Neural progenitor cell (in vitro differentiated cells): ENCODE data around the gene SKP2. TPM values are rescaled to one million over a fixed set of nuclear protein-coding genes. Genes with fewer than 3 reads are reported as not detected.

Source experiments
- DNase-seq: peaks from one replicate; pipeline ENCODE4 v3.0.0-alpha.2; 2016; ENCODE audit warnings: low spot score
- H2AFZ ChIP-seq: fragments of 200-600 bp; sonication (generic); replicated peaks from 2 replicates; pipeline ENCODE4 v1.6.1; 2016; ENCODE audit warnings: antibody characterized with exemption
- H3F3A ChIP-seq: fragments of 200-600 bp; sonication (generic); 2 replicates; pipeline ENCODE4 v1.6.1; 2016; ENCODE audit warnings: antibody characterized with exemption, low read depth
- H3K27ac ChIP-seq: fragments of 200-600 bp; sonication (generic); 2 replicates; pipeline ENCODE4 v1.5.1; 2016; ENCODE audit warnings: mild to moderate bottlenecking
- H3K27me3 ChIP-seq: fragments of 200-600 bp; sonication (generic); 2 replicates; pipeline ENCODE4 v1.6.1; 2016; ENCODE audit warnings: mild to moderate bottlenecking, moderate library complexity
- H3K36me3 ChIP-seq: fragments of 200-600 bp; sonication (generic); 2 replicates; pipeline ENCODE4 v1.5.1; 2016
- H3K4me1 ChIP-seq: fragments of 200-600 bp; sonication (generic); 2 replicates; pipeline ENCODE4 v1.6.1; 2016; ENCODE audit warnings: mixed run types
- H3K4me2 ChIP-seq: fragments of 200-600 bp; sonication (generic); 2 replicates; pipeline ENCODE4 v1.6.1; 2016
- H3K4me3 ChIP-seq: fragments of 200-600 bp; sonication (generic); 2 replicates; pipeline ENCODE4 v1.5.1; 2016
- H3K79me2 ChIP-seq: fragments of 200-600 bp; sonication (generic); 2 replicates; pipeline ENCODE4 v1.6.1; 2016; ENCODE audit warnings: low read depth
- H3K9ac ChIP-seq: fragments of 200-600 bp; sonication (generic); 2 replicates; pipeline ENCODE4 v1.6.1; 2016
- H3K9me3 ChIP-seq: fragments of 200-600 bp; sonication (generic); 2 replicates; pipeline ENCODE4 v1.5.1; 2016; ENCODE audit warnings: low read depth
- H4K20me1 ChIP-seq: fragments of 200-600 bp; sonication (generic); 2 replicates; pipeline ENCODE4 v1.6.1; 2016; ENCODE audit warnings: low read depth
- H3K27ac Mint-ChIP-seq: 3 replicates; pipeline ENCODE4 v1.8.0; 2021; ENCODE audit warnings: mixed read lengths
- H3K27me3 Mint-ChIP-seq: 2 replicates; pipeline ENCODE4 v1.8.0; 2022; ENCODE audit warnings: low read depth, mild to moderate bottlenecking, inconsistent platforms, moderate library complexity, mixed read lengths; ENCODE audit not compliant: insufficient read depth
- H3K36me3 Mint-ChIP-seq: 3 replicates; pipeline ENCODE4 v1.8.0; 2021; ENCODE audit warnings: mixed read lengths
- H3K4me1 Mint-ChIP-seq: 3 replicates; pipeline ENCODE4 v1.8.0; 2021; ENCODE audit warnings: mixed read lengths
- H3K4me3 Mint-ChIP-seq: 3 replicates; pipeline ENCODE4 v1.8.0; 2021; ENCODE audit warnings: mild to moderate bottlenecking, moderate library complexity, mixed read lengths
- H3K9me3 Mint-ChIP-seq: 3 replicates; pipeline ENCODE4 v1.8.0; 2020; ENCODE audit warnings: mixed read lengths
- EZH2 ChIP-seq: fragments of 200-600 bp; sonication (generic); IDR thresholded peaks from 2 replicates; pipeline ENCODE4 v1.6.1; 2017; ENCODE audit warnings: antibody characterized with exemption, mild to moderate bottlenecking, moderate library complexity
- EZH2phosphoT487 ChIP-seq: fragments of 200-600 bp; sonication (generic); IDR thresholded peaks from 2 replicates; pipeline ENCODE4 v1.6.1; 2017; ENCODE audit warnings: antibody characterized with exemption
- total RNA-seq: library from RNA; depleted of rRNA; stranded (reverse); fragments of >200 nt; gene quantifications from 2 replicates; pipeline ENCODE4 v1.2.3, GENCODE V29; 2015; ENCODE audit warnings: low replicate concordance
- TF ChIP-seq, protein P1 (sequence below): fragments of 200-600 bp; sonication (generic); IDR thresholded peaks from 2 replicates; pipeline ENCODE4 v1.5.1; 2017; ENCODE audit warnings: antibody characterized with exemption, mild to moderate bottlenecking

SKP2 gene
- total RNA-seq, 1 donor from 2014 or later, result 93.4 TPM

DNA sequence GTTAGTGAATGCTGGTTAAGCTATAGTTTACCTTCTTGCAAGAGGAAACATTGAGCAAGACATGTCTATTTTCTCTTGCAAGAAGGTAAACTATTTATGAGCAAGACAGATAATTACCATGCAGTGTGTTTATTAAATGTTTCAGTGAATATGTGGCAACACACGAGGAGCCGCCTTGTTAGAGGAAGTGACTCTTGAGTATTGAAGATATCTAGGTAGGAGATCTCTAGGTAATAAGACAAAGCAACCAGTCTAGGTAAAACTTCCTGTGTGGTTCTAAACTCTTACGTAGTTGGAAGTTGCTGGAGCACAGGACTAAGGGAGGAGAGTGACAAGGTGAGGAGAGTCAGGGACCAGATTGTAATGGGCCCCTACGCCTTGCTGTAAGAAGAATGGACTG lies 16.8 kb downstream of the SKP2 start:
- peaks cover 27% of the 10 kb centered on the region for H3K79me2 ChIP-seq
- no peak overlapping the region for H3K4me2 ChIP-seq
- H3K27ac Mint-ChIP-seq, result no peak overlapping the region
- no peaks in the 10 kb centered on the region for H3K27me3 Mint-ChIP-seq
- H3K9ac ChIP-seq, result no peak overlapping the region
- H3K36me3 ChIP-seq, result peaks cover 23% of the 10 kb centered on the region
- no peak overlapping the region for H2AFZ ChIP-seq
- H3K4me1 ChIP-seq, result no peaks in the 10 kb centered on the region
- no peak overlapping the region for H3K4me3 ChIP-seq
- no peaks in the 10 kb centered on the region for H3K4me1 Mint-ChIP-seq
- no peaks in the 10 kb centered on the region for H3K9me3 ChIP-seq
- H3K27me3 ChIP-seq, result no peaks in the 10 kb centered on the region
- no peak overlapping the region for H3K27ac ChIP-seq
- TF ChIP-seq, protein P1, sequence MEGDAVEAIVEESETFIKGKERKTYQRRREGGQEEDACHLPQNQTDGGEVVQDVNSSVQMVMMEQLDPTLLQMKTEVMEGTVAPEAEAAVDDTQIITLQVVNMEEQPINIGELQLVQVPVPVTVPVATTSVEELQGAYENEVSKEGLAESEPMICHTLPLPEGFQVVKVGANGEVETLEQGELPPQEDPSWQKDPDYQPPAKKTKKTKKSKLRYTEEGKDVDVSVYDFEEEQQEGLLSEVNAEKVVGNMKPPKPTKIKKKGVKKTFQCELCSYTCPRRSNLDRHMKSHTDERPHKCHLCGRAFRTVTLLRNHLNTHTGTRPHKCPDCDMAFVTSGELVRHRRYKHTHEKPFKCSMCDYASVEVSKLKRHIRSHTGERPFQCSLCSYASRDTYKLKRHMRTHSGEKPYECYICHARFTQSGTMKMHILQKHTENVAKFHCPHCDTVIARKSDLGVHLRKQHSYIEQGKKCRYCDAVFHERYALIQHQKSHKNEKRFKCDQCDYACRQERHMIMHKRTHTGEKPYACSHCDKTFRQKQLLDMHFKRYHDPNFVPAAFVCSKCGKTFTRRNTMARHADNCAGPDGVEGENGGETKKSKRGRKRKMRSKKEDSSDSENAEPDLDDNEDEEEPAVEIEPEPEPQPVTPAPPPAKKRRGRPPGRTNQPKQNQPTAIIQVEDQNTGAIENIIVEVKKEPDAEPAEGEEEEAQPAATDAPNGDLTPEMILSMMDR, result no peak
- TF ChIP-seq EZH2phosphoT487, result no peak
- TF ChIP-seq EZH2, result no peak
- H3K9me3 Mint-ChIP-seq, result no peaks in the 10 kb centered on the region
- peaks cover 5% of the 10 kb centered on the region for H4K20me1 ChIP-seq
- DNase-seq, result no peak
- H3K36me3 Mint-ChIP-seq, result peaks cover 24% of the 10 kb centered on the region
- H3F3A ChIP-seq, result no peaks in the 10 kb centered on the region
- H3K4me3 Mint-ChIP-seq, result no peak overlapping the region

GRCh38 chr5:36170832-36171424 lies 19.0 kb downstream of the SKP2 start:
- Histone ChIP-seq H4K20me1 (peaks cover 5% of the 10 kb centered on the region), H3K27me3 (no peaks in the 10 kb centered on the region), H3K9ac (no peak overlapping the region), H3K4me2 (no peak overlapping the region), H3K79me2 (peaks cover 8% of the 10 kb centered on the region), H3K4me3 (no peak overlapping the region), H3F3A (no peaks in the 10 kb centered on the region), H3K36me3 (peaks cover 23% of the 10 kb centered on the region), H3K9me3 (no peaks in the 10 kb centered on the region), H3K4me1 (no peaks in the 10 kb centered on the region), H3K27ac (no peak overlapping the region), H2AFZ (no peak overlapping the region)
- no peak overlapping the region for H3K4me3 Mint-ChIP-seq
- H3K9me3 Mint-ChIP-seq, result no peaks in the 10 kb centered on the region
- H3K27me3 Mint-ChIP-seq, result no peaks in the 10 kb centered on the region
- H3K27ac Mint-ChIP-seq, result no peak overlapping the region
- H3K4me1 Mint-ChIP-seq, result no peaks in the 10 kb centered on the region
- TF ChIP-seq, protein P1, result no peak
- TF ChIP-seq EZH2, result no peak
- TF ChIP-seq EZH2phosphoT487, result no peak
- DNase-seq, result no peak
- peaks cover 28% of the 10 kb centered on the region for H3K36me3 Mint-ChIP-seq

DNA sequence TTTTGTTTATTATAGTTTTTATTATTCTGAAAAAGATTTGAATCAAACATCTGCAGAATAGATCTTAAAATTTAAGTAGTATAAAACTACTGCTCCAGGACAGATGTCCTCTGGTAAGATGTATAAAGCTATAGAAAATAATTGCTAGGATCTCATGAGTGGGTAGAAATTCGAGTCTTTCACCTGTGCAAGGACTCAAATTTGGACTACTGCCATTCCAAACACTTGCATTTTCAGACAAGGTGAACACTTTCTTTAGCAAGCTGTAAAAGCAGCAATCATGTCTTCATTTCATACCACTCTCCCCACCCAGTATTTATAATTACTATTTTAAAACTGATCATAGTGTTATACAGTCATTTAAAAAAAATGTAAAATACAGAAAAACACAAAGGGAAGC lies 20.7 kb downstream of the SKP2 start:
- H3K9ac ChIP-seq, result no peak overlapping the region
- no peak overlapping the region for H3K4me2 ChIP-seq
- Mint-ChIP-seq H3K4me3 (no peak overlapping the region), H3K27me3 (no peaks in the 10 kb centered on the region), H3K9me3 (no peaks in the 10 kb centered on the region), H3K27ac (no peak overlapping the region), H3K36me3 (peaks cover 23% of the 10 kb centered on the region), H3K4me1 (no peaks in the 10 kb centered on the region)
- H3K27ac ChIP-seq, result no peak overlapping the region
- peaks cover 13% of the 10 kb centered on the region for H3K4me1 ChIP-seq
- H2AFZ ChIP-seq, result no peak overlapping the region
- no peak for DNase-seq
- H3K9me3 ChIP-seq, result no peaks in the 10 kb centered on the region
- H3K36me3 ChIP-seq, result peaks cover 34% of the 10 kb centered on the region
- peaks cover 5% of the 10 kb centered on the region for H4K20me1 ChIP-seq
- no peak for TF ChIP-seq EZH2
- no peak for TF ChIP-seq EZH2phosphoT487
- TF ChIP-seq, protein P1, result no peak
- H3K4me3 ChIP-seq, result no peak overlapping the region
- no peaks in the 10 kb centered on the region for H3K27me3 ChIP-seq
- H3F3A ChIP-seq, result peaks cover 13% of the 10 kb centered on the region
- peaks cover 4% of the 10 kb centered on the region for H3K79me2 ChIP-seq
